Measurements from ENCODE around the gene CCDC146.
"Not testable (repeated sequence)": the region's sequence is repeated elsewhere in the genome, so short reads cannot be mapped to it uniquely, and the experiment has no call there.

GRCh38 chr7:77100501-77100900 is 21.9 kb upstream of the CCDC146 start:
- TF ChIP-seq, protein P1, sequence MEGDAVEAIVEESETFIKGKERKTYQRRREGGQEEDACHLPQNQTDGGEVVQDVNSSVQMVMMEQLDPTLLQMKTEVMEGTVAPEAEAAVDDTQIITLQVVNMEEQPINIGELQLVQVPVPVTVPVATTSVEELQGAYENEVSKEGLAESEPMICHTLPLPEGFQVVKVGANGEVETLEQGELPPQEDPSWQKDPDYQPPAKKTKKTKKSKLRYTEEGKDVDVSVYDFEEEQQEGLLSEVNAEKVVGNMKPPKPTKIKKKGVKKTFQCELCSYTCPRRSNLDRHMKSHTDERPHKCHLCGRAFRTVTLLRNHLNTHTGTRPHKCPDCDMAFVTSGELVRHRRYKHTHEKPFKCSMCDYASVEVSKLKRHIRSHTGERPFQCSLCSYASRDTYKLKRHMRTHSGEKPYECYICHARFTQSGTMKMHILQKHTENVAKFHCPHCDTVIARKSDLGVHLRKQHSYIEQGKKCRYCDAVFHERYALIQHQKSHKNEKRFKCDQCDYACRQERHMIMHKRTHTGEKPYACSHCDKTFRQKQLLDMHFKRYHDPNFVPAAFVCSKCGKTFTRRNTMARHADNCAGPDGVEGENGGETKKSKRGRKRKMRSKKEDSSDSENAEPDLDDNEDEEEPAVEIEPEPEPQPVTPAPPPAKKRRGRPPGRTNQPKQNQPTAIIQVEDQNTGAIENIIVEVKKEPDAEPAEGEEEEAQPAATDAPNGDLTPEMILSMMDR (IDR thresholded peaks at IDR 0.05): not testable (repeated sequence)
- TF ChIP-seq POLR2A, EP300 (IDR thresholded peaks at IDR 0.05): not testable (repeated sequence)

Measured in suprapubic skin (tissue), 3 donors.